ENCODE results near the gene C9orf152.

Gene C9orf152

DNA sequence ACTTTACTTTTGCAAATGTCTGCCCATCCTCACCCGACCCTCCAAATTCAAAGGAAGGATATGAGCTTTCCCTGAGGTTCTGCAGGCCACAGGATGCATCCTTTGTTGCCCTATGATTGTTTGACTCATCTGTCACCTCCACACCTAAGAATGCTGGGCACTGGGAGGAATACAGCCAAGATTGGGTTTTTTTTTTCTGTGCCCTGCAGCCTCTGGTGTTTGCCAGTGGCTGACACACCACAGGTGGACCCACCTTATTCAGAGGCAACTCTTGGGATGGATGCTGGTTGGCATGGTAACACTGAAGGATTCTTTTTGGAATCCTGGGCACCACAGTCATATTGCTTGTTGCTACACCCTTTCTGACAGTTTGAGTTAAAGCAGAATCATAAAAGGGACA lies 29.7 kb downstream of the C9orf152 start:
- H3K4me3 ChIP-seq (ENCODE audit: low read depth, low read length), result no peak overlapping the region
- TF ChIP-seq, protein P1, sequence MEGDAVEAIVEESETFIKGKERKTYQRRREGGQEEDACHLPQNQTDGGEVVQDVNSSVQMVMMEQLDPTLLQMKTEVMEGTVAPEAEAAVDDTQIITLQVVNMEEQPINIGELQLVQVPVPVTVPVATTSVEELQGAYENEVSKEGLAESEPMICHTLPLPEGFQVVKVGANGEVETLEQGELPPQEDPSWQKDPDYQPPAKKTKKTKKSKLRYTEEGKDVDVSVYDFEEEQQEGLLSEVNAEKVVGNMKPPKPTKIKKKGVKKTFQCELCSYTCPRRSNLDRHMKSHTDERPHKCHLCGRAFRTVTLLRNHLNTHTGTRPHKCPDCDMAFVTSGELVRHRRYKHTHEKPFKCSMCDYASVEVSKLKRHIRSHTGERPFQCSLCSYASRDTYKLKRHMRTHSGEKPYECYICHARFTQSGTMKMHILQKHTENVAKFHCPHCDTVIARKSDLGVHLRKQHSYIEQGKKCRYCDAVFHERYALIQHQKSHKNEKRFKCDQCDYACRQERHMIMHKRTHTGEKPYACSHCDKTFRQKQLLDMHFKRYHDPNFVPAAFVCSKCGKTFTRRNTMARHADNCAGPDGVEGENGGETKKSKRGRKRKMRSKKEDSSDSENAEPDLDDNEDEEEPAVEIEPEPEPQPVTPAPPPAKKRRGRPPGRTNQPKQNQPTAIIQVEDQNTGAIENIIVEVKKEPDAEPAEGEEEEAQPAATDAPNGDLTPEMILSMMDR (IDR thresholded peaks at IDR 0.05; ENCODE audit: low read depth, low read length), result no peak

DNA sequence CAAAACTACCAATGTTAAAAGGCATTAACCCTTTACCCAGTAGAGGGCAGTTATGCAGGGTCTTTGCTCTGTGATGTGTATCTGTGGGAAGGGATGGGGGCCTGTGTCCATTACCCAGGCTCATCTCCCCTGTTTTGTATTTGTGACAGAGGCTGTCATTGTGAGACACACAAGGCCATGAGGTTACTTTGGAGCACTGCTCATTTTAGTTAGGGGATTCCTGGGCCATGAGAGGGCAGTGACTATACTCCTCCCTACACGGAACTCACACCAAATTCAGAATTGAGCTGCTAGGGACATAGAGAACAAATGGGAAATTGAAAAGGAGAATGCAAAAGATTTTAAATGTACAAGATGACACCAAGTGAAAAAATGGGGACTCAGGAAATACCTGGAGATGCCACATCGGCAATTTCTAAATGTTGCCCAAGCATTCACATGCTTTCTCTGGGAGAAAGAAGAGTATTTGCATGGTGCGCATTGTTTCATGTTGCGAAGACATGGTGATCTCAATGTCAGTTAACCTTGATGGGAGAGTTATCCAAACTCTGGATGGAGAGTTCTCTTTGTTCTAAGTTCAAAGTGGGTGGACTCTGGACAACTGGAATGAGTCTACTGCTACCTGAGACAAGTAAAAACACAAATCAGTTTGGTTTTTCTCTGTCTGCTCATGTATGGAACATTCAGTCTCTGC lies 32.5 kb downstream of the C9orf152 start:
- TF ChIP-seq, protein P1 (IDR thresholded peaks at IDR 0.05; ENCODE audit: low read depth, low read length), result no peak
- no peak overlapping the region for H3K4me3 ChIP-seq (ENCODE audit: low read depth, low read length)

- no peak overlapping the region for H3K4me3 ChIP-seq (ENCODE audit: low read depth, low read length)
- TF ChIP-seq, protein P1 (IDR thresholded peaks at IDR 0.05; ENCODE audit: low read depth, low read length), result no peak
Observed at GRCh38 chr9:110173322-110173642, 34.7 kb downstream of the C9orf152 start.

DNA sequence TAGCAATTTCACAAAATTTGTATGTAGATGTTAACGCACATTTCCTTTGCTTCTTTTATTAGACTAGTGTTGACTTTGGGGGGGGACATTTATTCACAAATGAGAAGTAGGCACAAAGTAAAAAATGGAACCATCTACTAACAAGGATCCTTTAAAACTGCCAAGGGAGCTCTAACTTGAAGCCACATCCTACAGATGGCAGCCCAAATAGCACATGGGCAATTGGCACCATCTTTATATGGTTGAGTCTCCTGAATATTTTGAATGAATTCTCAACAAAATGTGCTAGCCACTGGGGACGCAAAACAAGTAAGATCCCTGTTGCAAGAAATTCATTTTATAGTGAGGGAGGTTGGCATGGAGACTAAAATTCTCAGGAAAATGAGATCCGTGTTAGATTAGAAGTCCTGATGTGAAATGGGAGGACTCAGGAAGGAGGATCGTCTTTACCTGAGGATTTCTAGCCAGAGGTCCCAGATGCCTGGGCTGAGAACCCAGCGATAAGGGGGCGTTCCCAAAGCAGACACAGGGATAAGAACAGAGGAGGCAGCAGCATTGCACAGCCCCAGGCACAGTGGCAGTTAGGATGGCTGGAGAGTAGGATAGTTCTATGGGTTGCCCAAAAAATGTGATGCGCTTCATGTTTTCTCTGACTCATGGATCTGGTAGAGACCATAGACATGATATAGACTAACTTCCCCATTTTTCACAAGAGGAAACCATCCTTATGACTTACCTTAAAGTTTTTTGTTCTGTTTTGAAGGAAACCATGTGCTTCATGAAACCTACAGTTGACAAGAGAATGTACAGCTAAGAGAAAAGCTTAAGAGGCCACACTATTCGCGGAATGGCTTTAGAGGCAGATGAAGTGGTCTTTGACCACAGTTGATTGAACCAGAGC lies 37.4 kb downstream of the C9orf152 start:
- no peak overlapping the region for H3K4me3 ChIP-seq (ENCODE audit: low read depth, low read length)
- TF ChIP-seq, protein P1 (IDR thresholded peaks at IDR 0.05; ENCODE audit: low read depth, low read length), result no peak

DNA sequence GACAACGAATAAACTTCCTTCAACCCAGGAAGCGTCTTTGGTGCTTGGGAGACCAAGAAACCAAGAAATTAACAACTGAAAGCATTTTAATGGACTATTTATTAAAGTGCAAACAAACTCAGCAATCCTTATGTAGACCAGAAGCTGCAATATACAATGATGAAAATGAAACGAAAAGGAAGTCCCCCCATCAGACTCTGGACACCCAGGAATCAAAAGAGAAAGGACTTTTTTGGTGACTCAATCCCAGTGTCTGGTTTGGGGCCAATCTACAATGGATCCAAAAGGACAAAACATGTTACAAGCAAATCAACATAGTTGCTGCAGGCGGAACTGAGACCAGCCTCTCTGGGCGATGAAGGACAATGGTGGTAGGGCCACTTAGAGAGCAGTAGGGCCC lies 39.5 kb downstream of the C9orf152 start:
- H3K4me3 ChIP-seq (ENCODE audit: low read depth, low read length), result no peak overlapping the region
- TF ChIP-seq, protein P1 (IDR thresholded peaks at IDR 0.05; ENCODE audit: low read depth, low read length), result no peak

GRCh38 chr9:110161940-110162339 lies 46.0 kb downstream of the C9orf152 start:
- TF ChIP-seq, protein P1 (IDR thresholded peaks at IDR 0.05; ENCODE audit: low read depth, low read length), result no peak
- no peak overlapping the region for H3K4me3 ChIP-seq (ENCODE audit: low read depth, low read length)

GRCh38 chr9:110160685-110161084 lies 47.3 kb downstream of the C9orf152 start:
- H3K4me3 ChIP-seq (ENCODE audit: low read depth, low read length), result no peak overlapping the region
- TF ChIP-seq, protein P1 (IDR thresholded peaks at IDR 0.05; ENCODE audit: low read depth, low read length), result no peak

Measured in WI38 (cell line).